HG03135 (cell line): Measurements from ENCODE around the gene RSBN1.
"Not testable (repeated sequence)": the region's sequence is repeated elsewhere in the genome, so short reads cannot be mapped to it uniquely, and the experiment has no call there.

Source experiments
- ATAC-seq: cut with Tn5 transposase; IDR thresholded peaks from one replicate; pipeline ENCODE4 v1.9.1; 2021; ENCODE audit warnings: mild to moderate bottlenecking, moderate library complexity; ENCODE audit not compliant: unreplicated experiment

Gene RSBN1

DNA sequence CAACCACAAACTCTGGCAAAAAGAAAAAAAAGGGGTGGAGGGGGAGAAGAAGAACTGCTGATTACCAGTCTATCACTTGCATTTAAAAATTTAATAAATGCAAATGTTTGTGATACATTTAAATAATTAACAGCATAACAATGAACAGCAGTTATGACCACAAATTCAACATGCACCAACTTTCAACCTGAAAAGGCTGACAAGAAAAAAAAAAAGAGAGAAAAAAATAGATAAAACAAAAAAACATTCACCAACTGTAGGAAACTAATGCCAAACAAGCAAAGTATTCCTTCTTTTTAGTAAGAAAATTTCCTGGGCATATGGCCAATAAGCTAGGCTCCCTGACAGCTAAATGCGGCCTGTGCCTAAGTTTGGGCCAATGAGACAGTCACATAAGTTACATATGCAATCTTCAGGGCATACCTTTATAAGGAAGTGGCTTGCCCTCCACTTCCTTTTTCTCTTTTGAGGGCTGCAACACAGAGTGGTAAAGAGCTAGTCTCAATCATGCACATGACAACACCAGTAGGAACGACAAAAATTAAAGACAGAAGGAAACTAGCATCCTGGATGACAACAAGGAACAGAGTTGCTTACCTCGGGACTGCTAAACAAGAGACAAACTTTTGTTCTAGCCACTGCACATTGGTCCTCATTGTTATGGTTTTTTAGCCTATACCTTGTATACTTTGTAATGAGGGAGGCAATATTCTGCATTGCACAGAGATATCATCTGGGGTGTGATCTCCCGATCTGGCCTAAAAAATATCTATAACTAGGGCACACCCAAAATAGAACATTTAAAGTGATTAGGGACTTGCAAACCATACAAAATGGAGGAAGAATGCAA lies 28.8 kb downstream of the RSBN1 start:
- ATAC-seq: peak; percentile 78

DNA sequence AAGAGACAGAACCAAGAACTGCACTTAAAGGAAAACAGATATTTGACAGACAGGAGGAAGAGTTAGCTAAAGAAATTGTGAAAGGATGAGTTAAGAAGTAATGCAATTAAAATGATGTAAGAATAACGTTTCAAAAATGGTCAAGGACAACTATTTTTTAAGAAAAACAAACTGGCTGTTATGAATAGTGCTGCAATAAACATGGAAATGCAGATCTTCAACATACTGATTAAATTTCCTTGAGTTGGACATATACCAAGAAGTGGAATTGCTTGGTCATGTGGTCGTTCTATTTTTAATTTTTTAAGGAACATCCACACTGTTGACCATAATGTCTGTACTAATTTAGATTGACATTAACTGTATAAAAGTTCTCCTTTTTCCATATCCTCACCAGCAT lies 29.9 kb downstream of the RSBN1 start:
- no peak for ATAC-seq

DNA sequence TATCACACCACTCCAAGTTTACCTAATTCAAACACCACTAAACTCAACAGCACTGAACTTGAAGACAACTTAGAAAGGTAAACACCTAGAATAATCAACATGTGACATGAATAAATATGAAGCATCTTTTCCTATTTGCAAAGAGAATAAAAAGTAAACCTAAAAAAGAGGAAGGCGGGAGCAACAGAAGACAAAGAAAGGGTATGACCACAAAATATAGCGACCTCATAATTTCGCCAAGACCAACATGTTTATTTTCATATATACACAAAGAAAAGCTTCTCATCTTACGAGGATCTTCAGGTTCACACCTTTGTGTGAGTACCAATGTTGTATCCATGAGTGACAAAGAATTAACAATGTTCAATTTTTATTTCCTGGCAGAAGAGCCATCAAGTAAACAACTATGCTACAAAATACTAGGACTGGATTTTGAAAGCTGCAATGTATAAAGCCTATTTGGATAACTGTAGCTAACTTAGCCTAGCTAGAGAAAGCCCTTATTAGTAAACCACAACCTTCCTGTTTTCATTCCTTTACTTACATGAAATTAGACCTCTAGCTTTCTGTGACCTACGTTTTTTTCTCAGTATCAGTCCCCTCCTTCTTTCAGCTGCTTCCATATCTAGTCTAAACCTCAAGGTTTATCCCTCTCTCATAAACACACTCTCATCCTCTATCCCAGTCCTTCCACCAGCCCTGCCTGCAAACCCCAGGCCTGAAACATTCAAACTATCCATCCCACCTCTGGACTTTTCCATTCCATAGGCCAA lies 31.7 kb downstream of the RSBN1 start:
- no peak for ATAC-seq

DNA sequence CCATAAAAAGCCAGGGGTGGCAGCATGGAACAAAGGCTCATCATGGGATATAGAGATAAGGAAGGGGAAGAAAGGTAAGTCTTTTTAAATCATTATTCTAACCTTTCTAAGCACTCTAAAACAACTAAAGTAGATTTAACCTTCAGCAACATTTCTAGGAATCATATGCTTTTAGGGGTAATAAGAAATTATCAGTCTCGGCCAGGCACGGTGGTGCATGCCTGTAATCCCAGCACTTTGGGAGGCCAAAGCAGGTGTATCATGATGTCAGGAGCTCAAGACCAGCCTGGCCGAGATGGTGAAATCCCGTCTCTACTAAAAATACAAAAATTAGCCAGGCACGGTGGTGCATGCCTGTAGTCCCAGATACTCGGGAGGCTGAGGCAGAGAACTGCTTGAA lies 32.7 kb downstream of the RSBN1 start:
- no peak for ATAC-seq

DNA sequence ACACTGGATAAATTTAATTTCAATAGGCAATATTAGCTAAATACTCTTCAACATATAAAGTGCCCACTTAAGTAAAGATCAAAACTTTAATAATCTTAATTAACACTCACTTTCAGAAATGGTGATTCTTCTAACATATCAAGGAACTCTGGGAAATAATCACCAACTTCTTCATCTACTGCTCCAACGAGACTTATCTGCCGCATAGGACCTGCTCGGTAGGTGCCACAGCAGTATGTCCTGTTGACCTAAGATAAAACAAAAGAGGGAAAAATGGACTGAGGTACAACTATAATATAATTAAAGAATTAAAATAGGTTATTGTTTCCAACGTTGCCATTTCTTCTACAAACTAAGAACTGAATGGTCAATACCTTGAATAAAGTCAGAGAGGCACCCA lies 34.7 kb downstream of the RSBN1 start:
- no peak for ATAC-seq

DNA sequence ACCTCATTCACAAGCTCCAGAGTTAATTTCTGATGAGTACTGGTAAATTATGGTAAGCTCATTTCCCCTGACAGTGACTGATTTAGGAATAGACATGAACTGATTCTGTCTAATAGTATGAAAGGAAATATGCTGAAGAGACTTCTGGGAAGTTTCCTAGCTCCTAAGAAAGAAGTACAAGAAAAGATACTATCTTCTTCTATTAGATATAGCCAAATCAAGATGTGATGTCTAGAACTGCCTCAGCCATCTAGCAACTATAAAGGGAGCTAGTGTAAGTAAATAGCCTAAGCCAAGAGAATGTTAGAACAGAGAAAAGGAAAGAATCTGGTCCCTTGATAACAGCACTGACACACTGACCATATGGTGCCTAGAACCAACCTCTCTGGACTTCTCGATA lies 42.2 kb downstream of the RSBN1 start:
- ATAC-seq: no peak

DNA sequence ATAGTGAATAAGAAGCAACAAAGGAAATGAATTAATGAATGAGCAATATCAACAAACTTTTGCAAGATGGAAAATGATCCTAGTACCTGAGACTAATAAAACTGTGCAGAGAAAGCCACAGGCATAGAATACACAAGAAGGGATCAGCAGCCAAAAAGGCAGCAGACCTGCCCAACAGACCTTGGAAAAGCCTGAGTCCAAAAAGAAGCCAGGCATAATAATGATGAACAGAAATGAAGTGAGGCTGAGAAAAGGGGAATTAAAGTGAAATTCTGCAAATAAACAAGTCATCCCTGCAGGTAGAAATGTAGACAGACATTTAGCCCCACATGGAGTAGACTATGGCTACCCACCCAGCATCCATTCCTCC lies 42.7 kb downstream of the RSBN1 start:
- no peak for ATAC-seq

DNA sequence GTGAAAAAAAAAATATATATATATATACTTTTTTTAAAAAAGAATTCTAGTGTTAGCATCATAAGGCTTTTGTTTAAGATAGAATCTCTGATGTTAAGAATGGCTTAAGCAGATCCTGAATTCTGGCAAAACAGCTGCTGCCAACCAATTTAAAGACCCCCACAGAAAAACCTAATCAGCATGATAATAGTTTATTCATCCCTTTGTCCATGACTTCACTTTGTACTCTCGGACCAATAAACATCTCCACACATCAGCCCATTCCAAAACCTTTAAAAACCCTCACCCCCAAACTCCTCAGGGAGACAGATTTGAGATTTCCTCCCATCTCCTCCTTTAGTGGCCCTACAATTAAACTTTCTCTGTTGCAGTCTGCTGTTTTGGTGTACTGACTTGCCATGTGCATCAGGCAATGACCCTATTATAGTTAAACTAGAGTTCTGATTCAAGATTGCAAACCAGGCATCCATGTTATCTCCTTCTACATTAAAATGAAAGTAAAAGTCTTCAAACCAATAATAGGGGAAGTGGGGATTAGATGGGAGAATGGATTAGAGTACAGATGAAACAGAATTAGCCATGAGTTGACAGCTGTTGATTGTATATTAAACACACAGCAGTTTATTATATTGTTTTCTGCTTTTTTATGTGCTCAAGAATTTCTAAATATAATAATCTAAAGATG lies 43.2 kb downstream of the RSBN1 start:
- no peak for ATAC-seq

DNA sequence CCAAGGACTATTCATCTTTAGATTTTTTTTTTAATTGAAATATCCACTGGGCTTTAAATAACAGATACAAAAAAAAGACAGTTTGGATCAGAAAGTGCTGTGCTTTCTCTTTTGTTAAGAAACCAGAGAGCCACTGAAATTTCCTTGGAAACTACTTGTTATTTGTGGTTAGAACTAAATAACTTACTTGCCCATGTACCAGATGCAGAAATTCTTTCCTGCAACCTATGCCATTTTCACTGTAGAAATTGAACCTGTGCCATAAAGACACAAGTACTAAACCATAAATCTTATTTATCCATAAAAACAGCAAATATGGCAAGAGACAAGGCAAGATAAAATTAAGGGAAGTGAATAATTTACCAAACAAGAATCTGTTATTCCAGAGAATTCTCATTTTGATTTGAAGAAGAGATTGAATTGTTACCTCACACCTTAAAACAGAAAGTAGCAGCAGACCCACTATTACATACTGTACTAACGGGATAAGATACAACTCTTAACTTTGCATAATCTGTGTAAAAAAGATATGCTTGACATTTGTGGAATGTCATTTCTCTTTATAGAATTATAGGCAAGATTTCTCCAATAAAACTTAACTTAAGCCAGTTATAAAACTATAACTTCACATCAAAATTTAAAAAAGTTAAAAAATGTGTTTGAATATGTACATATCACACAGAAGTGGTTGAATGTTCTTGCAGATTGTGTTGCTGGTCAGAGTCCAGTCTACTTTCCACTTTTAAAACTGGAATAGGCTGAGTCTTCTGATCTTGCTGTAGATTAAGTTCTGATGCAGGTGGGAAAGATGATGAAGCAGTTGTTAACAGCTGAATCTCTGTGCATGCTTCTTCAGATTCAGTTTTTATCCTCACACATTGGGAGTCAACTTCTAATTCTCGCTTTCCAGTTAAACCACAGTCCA lies 46.7 kb downstream of the RSBN1 start:
- ATAC-seq: no peak

DNA sequence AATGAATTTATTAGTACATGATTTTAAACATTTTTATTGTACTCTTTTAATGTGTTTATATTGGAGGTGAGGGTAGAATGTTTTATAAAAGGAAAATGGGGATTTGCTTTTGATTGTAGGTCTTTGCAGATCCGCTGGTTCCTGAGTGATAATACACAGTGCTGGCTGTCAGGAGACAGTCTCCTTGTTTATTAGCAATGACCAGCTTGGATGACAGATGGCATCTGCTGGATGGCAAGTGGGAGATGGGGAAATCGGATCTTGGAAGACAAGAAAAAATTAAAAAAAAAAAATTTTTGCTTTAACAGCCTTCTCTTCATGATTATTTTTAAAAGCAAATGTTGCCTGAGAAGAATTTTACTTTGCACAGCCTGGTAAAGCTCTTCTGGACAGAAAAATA lies 48.6 kb downstream of the RSBN1 start:
- ATAC-seq: no peak

DNA sequence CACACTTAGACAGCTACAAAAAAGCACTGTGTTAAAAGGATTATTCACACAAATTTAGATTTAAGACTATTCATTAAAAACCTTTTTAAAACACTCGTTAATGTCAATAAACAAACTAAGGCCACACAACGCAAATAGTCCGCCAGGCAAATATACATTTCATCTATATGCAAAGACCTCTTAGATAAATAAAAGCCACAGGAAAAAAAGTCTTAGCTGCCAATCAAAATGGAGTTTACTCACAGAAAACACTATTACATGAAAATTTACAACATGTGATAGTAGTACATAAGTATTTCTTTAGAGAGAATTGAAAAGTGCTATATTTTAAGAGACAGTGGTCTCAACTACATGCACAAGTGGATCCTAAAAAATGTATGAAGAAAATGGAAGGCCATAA lies 50.3 kb downstream of the RSBN1 start:
- no peak for ATAC-seq

DNA sequence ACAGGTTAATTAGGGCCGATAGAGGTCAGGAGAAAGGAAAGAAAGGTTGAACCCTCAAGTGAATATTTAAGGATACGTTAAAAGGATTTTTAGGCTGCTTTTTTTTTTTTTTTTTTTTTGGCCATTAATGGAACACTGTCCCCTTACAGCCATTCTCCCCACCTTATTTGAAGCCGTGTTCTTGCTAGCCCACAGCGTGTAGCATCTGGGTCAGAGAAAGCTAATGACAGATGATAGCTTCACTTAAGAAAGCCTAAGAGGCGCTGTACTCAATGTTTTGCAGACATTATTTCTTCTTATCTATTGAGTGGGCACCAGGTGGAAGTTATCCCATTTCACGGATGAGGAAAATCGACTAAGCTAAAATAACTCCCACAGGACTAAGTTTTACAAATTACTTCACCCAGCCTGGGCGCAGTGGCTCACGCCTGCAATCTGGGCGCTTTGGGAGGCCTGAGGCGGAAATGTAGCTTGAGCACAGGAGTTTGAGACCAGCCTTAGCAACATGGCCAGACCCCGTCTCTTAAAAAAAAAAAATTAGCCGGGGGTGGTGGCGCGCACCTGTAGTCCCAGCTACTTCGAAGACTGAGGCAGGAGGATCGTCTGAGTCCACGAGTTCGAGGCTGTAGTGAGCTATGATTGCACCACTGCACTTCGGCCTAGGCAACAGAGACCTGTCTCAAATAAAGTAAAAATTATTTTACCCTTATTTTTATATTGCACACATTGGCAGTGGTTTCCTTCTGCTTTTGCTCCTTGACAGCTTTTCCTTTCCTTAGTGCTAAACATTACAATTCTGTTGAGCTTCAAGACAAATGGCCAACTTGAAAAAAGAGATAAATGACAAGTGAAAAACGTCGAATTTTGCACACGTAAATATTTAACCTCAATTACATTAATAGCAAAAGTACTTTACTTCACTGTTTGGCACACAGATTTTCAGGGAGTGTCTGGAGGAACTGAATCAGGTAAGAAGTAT lies 51.9 kb downstream of the RSBN1 start:
- no peak for ATAC-seq

DNA sequence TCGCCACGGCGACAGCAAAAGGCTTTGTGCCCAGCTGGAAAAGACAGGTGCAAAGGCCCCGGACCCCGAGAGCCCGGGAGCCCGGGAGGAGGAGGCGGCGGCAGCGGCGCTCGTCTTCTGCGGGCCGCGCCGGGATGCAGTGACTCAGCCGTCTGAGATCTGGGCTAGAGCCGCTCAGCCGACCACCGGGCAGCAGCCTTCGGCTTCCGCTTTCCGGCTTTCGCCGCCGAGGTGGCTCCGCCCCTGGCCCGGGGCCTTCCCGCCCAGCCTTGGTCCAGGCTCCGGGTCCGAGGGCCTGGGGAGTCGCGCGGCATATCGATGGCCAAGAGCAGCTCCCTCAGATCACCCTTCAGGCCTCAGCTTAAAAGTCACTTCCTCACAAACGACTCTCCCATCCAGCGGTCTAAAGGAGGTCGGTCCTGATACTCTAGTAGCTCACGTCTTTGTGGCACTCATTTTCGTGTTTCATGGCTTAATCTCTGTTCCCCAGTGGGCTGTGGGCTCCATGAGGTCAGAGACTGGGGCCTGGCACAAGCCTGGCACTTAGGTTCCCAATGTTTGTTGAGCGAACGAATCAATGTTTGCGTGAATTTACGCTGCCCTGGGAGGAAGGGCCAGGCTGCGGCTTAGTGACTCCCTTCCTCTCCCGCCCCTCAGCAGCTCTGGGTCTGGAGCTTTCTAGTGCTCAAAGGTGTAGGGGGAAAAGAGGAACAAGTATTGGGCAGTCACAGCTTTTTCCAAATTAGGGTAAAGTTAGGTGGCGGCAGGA lies 52.8 kb downstream of the RSBN1 start, which contains the start of gene PHTF1:
Gene PHTF1 (minus strand): TSS at position 154 of the 769 bp plus-strand sequence. CDS start 783 bp downstream, outside the sequence.
- peak; percentile 85 for ATAC-seq

DNA sequence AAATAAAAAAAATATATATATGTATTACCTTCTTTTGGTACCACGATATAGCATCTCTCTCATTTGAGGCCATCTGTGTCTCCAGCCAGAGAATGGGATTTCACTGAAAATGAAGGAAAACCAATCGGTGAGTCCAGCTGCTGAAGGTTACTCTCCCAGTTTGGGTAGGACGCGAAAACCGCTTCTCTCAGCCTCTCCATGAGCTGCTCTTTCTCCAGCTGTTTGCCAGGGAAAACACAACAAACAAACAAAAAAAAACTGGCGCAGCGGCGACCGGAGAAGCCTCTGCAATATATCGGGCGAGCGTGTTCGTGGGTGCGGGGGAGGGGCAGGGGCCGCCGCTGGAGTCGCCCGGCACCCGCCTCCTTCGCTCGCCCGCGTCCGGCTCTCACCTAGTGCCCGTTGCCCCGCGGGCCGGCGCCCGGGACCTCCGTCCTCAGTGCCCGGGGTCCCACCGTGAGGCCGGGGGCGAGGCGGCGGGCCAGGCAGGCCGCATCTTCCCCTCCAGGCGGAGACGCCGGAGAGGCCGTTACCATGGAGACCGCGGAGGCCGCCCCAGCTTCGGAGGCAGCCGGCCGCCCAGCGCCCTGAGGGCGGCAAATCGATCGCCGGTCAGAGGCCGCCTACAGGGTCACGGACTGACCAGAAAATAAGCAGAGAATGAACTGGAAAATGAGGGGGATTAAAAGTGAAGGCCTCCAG lies 53.5 kb downstream of the RSBN1 start:
- ATAC-seq: peak; percentile 49

DNA sequence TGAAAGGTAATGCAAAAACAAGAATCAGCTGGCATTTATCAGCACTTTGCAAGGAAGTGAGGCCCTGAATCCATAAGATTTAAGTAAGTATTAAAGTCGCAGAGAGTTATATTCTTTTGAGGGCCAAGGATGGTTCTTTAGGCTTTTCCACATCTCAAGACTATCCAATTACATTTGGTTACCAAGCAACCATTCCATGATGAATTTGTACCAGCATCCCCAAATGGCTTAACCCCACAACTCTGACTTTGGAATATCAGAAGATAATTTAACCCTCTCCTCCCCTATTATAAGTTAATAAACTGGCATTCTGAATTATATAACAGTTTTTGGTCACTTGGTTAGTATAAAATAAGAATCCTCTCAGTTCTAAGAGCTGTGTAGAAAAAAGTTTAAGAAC lies 55.8 kb downstream of the RSBN1 start:
- no peak for ATAC-seq

DNA sequence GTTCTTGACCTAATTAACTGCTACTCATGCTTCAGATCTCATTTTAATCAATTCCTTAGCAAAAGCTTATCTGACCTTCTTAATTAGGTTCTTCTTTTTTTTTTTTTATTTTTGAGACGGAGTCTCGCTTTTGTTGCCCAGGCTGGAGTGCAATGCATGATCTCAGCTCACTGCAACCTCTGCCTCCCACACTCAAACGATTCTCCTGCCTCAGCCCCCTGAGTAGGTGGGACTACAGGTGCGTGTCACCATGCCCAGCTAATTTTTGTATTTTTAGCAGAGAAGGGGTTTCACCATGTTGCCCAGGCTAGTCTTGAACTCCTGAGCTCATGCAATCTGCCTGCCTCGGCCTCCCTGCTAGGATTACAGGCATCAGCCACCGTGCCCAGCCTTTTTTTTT lies 58.9 kb downstream of the RSBN1 start:
- not testable (repeated sequence) for ATAC-seq

DNA sequence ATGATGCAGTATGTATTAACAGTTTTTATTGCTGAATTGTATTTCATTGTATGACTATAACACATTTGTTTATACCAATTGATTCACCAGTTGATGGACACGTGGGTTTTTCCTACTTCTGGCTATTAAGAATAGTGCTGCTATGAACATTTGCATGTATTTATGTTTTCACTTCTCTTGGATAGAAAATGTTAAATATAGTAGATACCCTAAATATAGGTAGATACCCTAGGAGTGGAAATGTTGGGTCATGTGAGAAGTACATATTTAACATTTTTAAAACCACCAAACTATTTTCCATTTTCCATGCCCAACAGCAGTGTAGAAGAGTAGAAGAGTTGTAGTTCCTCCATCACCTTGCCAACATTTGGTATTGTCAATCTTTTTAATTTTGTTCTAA lies 60.8 kb downstream of the RSBN1 start:
- ATAC-seq: no peak

DNA sequence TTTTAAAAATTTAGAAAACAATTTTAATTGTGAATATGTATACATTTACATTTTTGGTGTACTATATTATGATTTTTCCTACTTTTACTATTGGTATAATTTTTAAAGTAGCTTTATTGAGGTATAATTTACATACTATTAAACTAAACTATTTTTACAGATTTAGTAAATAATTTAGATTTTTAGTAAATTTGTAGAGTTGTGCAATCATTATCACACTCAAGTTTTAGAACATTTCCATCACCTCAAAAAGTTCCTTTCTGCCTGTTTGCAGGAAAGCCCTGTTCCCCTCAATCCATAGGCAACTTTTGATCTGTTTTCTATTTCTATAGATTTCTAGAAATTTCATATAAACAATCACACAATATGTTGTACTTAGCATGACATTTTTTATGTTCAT lies 61.2 kb downstream of the RSBN1 start:
- ATAC-seq: no peak
